Smooth muscle cell (in vitro differentiated cells): ENCODE data around the gene SAP25. TPM values are rescaled to one million over a fixed set of nuclear protein-coding genes. Genes with fewer than 3 reads are reported as not detected.

ENCODE experiments used
- DNase-seq: peaks from one replicate; lab custom pipeline; 2025; ENCODE audit not compliant: unreplicated experiment; lab: John Stamatoyannopoulos, UW
- H2AFZ ChIP-seq: fragments of 200-600 bp; sonication (generic); 2 replicates; pipeline ENCODE4 v1.6.0; 2016; ENCODE audit warnings: antibody characterized with exemption, low read depth, mild to moderate bottlenecking
- H3F3A ChIP-seq: fragments of 200-600 bp; sonication (generic); 2 replicates; pipeline ENCODE4 v1.6.0; 2017; ENCODE audit warnings: antibody characterized with exemption, low read depth
- H3K27ac ChIP-seq: fragments of 200-600 bp; sonication (generic); 2 replicates; pipeline ENCODE4 v1.5.1; 2016; ENCODE audit warnings: low read depth, mild to moderate bottlenecking
- H3K27me3 ChIP-seq: fragments of 200-600 bp; sonication (generic); 2 replicates; pipeline ENCODE4 v1.6.1; 2016; ENCODE audit warnings: low read depth, mild to moderate bottlenecking
- H3K36me3 ChIP-seq: fragments of 200-600 bp; sonication (generic); 2 replicates; pipeline ENCODE4 v1.5.1; 2016; ENCODE audit warnings: low read depth
- H3K4me1 ChIP-seq: fragments of 200-600 bp; sonication (generic); 2 replicates; pipeline ENCODE4 v1.5.1; 2016; ENCODE audit warnings: low read depth
- H3K4me2 ChIP-seq: fragments of 200-600 bp; sonication (generic); 2 replicates; pipeline ENCODE4 v1.6.0; 2016; ENCODE audit warnings: mild to moderate bottlenecking
- H3K4me3 ChIP-seq: fragments of 200-600 bp; sonication (generic); 2 replicates; pipeline ENCODE4 v1.5.1; 2016; ENCODE audit warnings: mild to moderate bottlenecking
- H3K79me2 ChIP-seq: fragments of 200-600 bp; sonication (generic); 2 replicates; pipeline ENCODE4 v1.6.0; 2016; ENCODE audit warnings: low read depth, mild to moderate bottlenecking
- H3K9ac ChIP-seq: fragments of 200-600 bp; sonication (generic); 2 replicates; pipeline ENCODE4 v1.6.0; 2016; ENCODE audit warnings: low read depth
- H3K9me3 ChIP-seq: fragments of 200-600 bp; sonication (generic); replicated peaks from 2 replicates; pipeline ENCODE4 v1.5.1; 2016; ENCODE audit warnings: low read depth
- H4K20me1 ChIP-seq: fragments of 200-600 bp; sonication (generic); 2 replicates; pipeline ENCODE4 v1.6.0; 2016; ENCODE audit warnings: low read depth
- CTCF ChIP-seq: fragments of 200-600 bp; sonication (generic); IDR thresholded peaks from 2 replicates; pipeline ENCODE4 v1.5.1; 2017; ENCODE audit warnings: borderline replicate concordance, mild to moderate bottlenecking, antibody characterized with exemption; ENCODE audit not compliant: insufficient read depth, poor library complexity, severe bottlenecking
- WGBS: methylation state at CpG from one replicate; pipeline ENCODE4 v1.1.7; 2016; ENCODE audit warnings: low lambda C conversion rate; 5-methylcytosine and 5-hydroxymethylcytosine counted together
- polyA plus RNA-seq: library from polyadenylated mRNA; unstranded; fragments of >200 nt; fragmentation: Nextera tagmentation; extraction: Ambion mirVana; gene quantifications from 2 replicates; pipeline ENCODE4 v1.2.1, GENCODE V29; 2016
- total RNA-seq: library from RNA; depleted of rRNA; stranded (reverse); fragments of >200 nt; gene quantifications from 2 replicates; pipeline ENCODE4 v1.2.3, GENCODE V29; 2014

Gene SAP25
- total and polyA plus RNA-seq, 2 experiments from 2014 or later, result 1.9 TPM; not detected in 1

GRCh38 chr7:100586266-100587025 is 12.7 kb upstream of the SAP25 start, which contains the start of gene FBXO24:
Gene FBXO24, plus strand, starts transcription at chr7:100586328. Its CDS starts 298 bp downstream, at chr7:100586626.
- H3K9ac ChIP-seq, result peak within 1 kb of the TSS; percentile 91
- H4K20me1 ChIP-seq, result peaks cover 37% of the 10 kb centered on the region
- peak; percentile 96 for DNase-seq
- peaks cover 1% of the 10 kb centered on the region for H3K36me3 ChIP-seq
- peaks cover 16% of the 10 kb centered on the region for H3K4me1 ChIP-seq
- TF ChIP-seq CTCF, result no peak
- peaks cover 13% of the 10 kb centered on the region for H3K79me2 ChIP-seq
- no peaks in the 10 kb centered on the region for H3K27me3 ChIP-seq
- peaks cover 11% of the 10 kb centered on the region for H3F3A ChIP-seq
- H3K4me3 ChIP-seq, result peak within 1 kb of the TSS; percentile 75
- peak within 1 kb of the TSS; percentile 83 for H3K27ac ChIP-seq
- under 1% methylated on average over 51 of the region's 53 CpGs for WGBS
- H3K9me3 ChIP-seq, result no peaks in the 10 kb centered on the region
- peak within 1 kb of the TSS; percentile 39 for H2AFZ ChIP-seq
- peak within 1 kb of the TSS; percentile 86 for H3K4me2 ChIP-seq

- Histone ChIP-seq H3K79me2 (peaks cover 13% of the 10 kb centered on the region), H3K9me3 (no peaks in the 10 kb centered on the region), H3K4me3 (peak within 1 kb of the TSS; percentile 75), H3K36me3 (peaks cover 6% of the 10 kb centered on the region), H2AFZ (peak within 1 kb of the TSS; percentile 39), H3F3A (peaks cover 11% of the 10 kb centered on the region), H3K4me2 (peak within 1 kb of the TSS; percentile 86), H3K9ac (peak within 1 kb of the TSS; percentile 91), H3K4me1 (peaks cover 16% of the 10 kb centered on the region), H3K27ac (peak within 1 kb of the TSS; percentile 83), H3K27me3 (no peaks in the 10 kb centered on the region), H4K20me1 (peaks cover 37% of the 10 kb centered on the region)
- WGBS, result under 1% methylated on average over 55 of the region's 61 CpGs
- no peak for TF ChIP-seq CTCF
- no peak for DNase-seq
These were observed 12.0 kb upstream of the SAP25 start, which contains the start of gene LRCH4 for GRCh38 chr7:100585511-100586265. Gene LRCH4, minus strand, starts transcription at chr7:100586129. Its CDS starts 29 bp downstream, at chr7:100586100.

GRCh38 chr7:100584683-100585510 is 11.2 kb upstream of the SAP25 start:
- Histone ChIP-seq H2AFZ (no peak overlapping the region), H3K4me1 (peaks cover 16% of the 10 kb centered on the region), H3K27me3 (no peaks in the 10 kb centered on the region), H3K4me2 (peak overlapping the region; percentile 83), H3K79me2 (peaks cover 13% of the 10 kb centered on the region), H4K20me1 (peaks cover 41% of the 10 kb centered on the region), H3F3A (peaks cover 11% of the 10 kb centered on the region), H3K9ac (peak overlapping the region; percentile 91), H3K9me3 (no peaks in the 10 kb centered on the region), H3K36me3 (peaks cover 6% of the 10 kb centered on the region), H3K4me3 (peak overlapping the region; percentile 75), H3K27ac (peak overlapping the region; percentile 83)
- WGBS, result 6% methylated on average over 20 of the region's 20 CpGs
- no peak for TF ChIP-seq CTCF
- DNase-seq, result peak; percentile 25
